ENCODE measurements around the gene FASTK.

The FASTK gene

GRCh38 chr7:151122796-151123157 lies 42.2 kb upstream of the FASTK start:
- no peak overlapping the region for H3K4me3 ChIP-seq
- in situ Hi-C loops (cut with MboI; ENCODE audit: low sequenced_read_pairs): loop anchor here (10.0 kb wide), 1 partner anchor 182 kb away; no protein-coding TSS in a partner anchor
- no peak for DNase-seq (ENCODE audit: low spot score in 2 of 2)
- H3K27me3 ChIP-seq (ENCODE audit: low read depth): no peaks in the 10 kb centered on the region
- H3K9me3 ChIP-seq: no peaks in the 10 kb centered on the region
- H3K36me3 ChIP-seq (replicated peaks): peaks cover 53% of the 10 kb centered on the region
- H3K4me1 ChIP-seq: no peaks in the 10 kb centered on the region

- no peak for DNase-seq (ENCODE audit: low spot score in 2 of 2)
- H3K4me1 ChIP-seq: no peaks in the 10 kb centered on the region
- H3K9me3 ChIP-seq: no peaks in the 10 kb centered on the region
- H3K27me3 ChIP-seq (ENCODE audit: low read depth): no peaks in the 10 kb centered on the region
- in situ Hi-C loops (cut with MboI; ENCODE audit: low sequenced_read_pairs): loop anchor here (10.0 kb wide), 1 partner anchor 183 kb away; no protein-coding TSS in a partner anchor
- peaks cover 50% of the 10 kb centered on the region for H3K36me3 ChIP-seq (replicated peaks)
- no peak overlapping the region for H3K4me3 ChIP-seq
Measured at GRCh38 chr7:151122276-151122675, 41.7 kb upstream of the FASTK start.

GRCh38 chr7:151121380-151122170 lies 41.0 kb upstream of the FASTK start:
- no peaks in the 10 kb centered on the region for H3K4me1 ChIP-seq
- DNase-seq (ENCODE audit: low spot score in 2 of 2): no peak
- H3K9me3 ChIP-seq: no peaks in the 10 kb centered on the region
- in situ Hi-C loops (cut with MboI; ENCODE audit: low sequenced_read_pairs): loop anchor here (10.0 kb wide), 1 partner anchor 183 kb away; no protein-coding TSS in a partner anchor
- H3K27me3 ChIP-seq (ENCODE audit: low read depth): no peaks in the 10 kb centered on the region
- H3K4me3 ChIP-seq: no peak overlapping the region
- H3K36me3 ChIP-seq (replicated peaks): peaks cover 52% of the 10 kb centered on the region

GRCh38 chr7:151120896-151121295 lies 40.3 kb upstream of the FASTK start:
- Histone ChIP-seq H3K4me1 (no peaks in the 10 kb centered on the region), H3K27me3 (ENCODE audit: low read depth) (no peaks in the 10 kb centered on the region), H3K36me3 (replicated peaks) (peaks cover 52% of the 10 kb centered on the region), H3K4me3 (no peak overlapping the region), H3K9me3 (no peaks in the 10 kb centered on the region)
- no peak for DNase-seq (ENCODE audit: low spot score in 2 of 2)
- in situ Hi-C loops (cut with MboI; ENCODE audit: low sequenced_read_pairs): loop anchor here (10.0 kb wide), 1 partner anchor 184 kb away; no protein-coding TSS in a partner anchor

- in situ Hi-C loops (cut with MboI; ENCODE audit: low sequenced_read_pairs): loop anchor here (10.0 kb wide), 1 partner anchor 185 kb away; no protein-coding TSS in a partner anchor
- Histone ChIP-seq H3K4me1 (no peaks in the 10 kb centered on the region), H3K9me3 (no peaks in the 10 kb centered on the region), H3K36me3 (replicated peaks) (peaks cover 48% of the 10 kb centered on the region), H3K27me3 (ENCODE audit: low read depth) (no peaks in the 10 kb centered on the region), H3K4me3 (no peak overlapping the region)
- DNase-seq (ENCODE audit: low spot score in 2 of 2): no peak
Measured at GRCh38 chr7:151119902-151120301, 39.3 kb upstream of the FASTK start.

GRCh38 chr7:151119055-151119415 lies 38.4 kb upstream of the FASTK start:
- H3K36me3 ChIP-seq (replicated peaks): peaks cover 39% of the 10 kb centered on the region
- H3K27me3 ChIP-seq (ENCODE audit: low read depth): no peaks in the 10 kb centered on the region
- no peak for DNase-seq (ENCODE audit: low spot score in 2 of 2)
- H3K4me3 ChIP-seq: no peak overlapping the region
- in situ Hi-C loops (cut with MboI; ENCODE audit: low sequenced_read_pairs): no loop called here
- no peaks in the 10 kb centered on the region for H3K9me3 ChIP-seq
- no peaks in the 10 kb centered on the region for H3K4me1 ChIP-seq

GRCh38 chr7:151118108-151119054 lies 37.8 kb upstream of the FASTK start:
- no peaks in the 10 kb centered on the region for H3K27me3 ChIP-seq (ENCODE audit: low read depth)
- in situ Hi-C loops (cut with MboI; ENCODE audit: low sequenced_read_pairs): no loop called here
- H3K4me3 ChIP-seq: no peak overlapping the region
- peaks cover 37% of the 10 kb centered on the region for H3K36me3 ChIP-seq (replicated peaks)
- no peak for DNase-seq (ENCODE audit: low spot score in 2 of 2)
- H3K9me3 ChIP-seq: no peaks in the 10 kb centered on the region
- no peaks in the 10 kb centered on the region for H3K4me1 ChIP-seq

GRCh38 chr7:151117565-151117964 lies 37.0 kb upstream of the FASTK start:
- H3K36me3 ChIP-seq (replicated peaks): peaks cover 40% of the 10 kb centered on the region
- in situ Hi-C loops (cut with MboI; ENCODE audit: low sequenced_read_pairs): no loop called here
- DNase-seq (ENCODE audit: low spot score in 2 of 2): no peak
- H3K4me1 ChIP-seq: no peaks in the 10 kb centered on the region
- H3K27me3 ChIP-seq (ENCODE audit: low read depth): no peaks in the 10 kb centered on the region
- no peak overlapping the region for H3K4me3 ChIP-seq
- no peaks in the 10 kb centered on the region for H3K9me3 ChIP-seq

GRCh38 chr7:151116603-151117440 lies 36.2 kb upstream of the FASTK start:
- in situ Hi-C loops (cut with MboI; ENCODE audit: low sequenced_read_pairs): no loop called here
- Histone ChIP-seq H3K36me3 (replicated peaks) (peaks cover 40% of the 10 kb centered on the region), H3K4me3 (no peak overlapping the region), H3K9me3 (no peaks in the 10 kb centered on the region), H3K4me1 (no peaks in the 10 kb centered on the region), H3K27me3 (ENCODE audit: low read depth) (no peaks in the 10 kb centered on the region)
- no peak for DNase-seq (ENCODE audit: low spot score in 2 of 2)

GRCh38 chr7:151115836-151116418 lies 35.3 kb upstream of the FASTK start:
- no peaks in the 10 kb centered on the region for H3K4me1 ChIP-seq
- in situ Hi-C loops (cut with MboI; ENCODE audit: low sequenced_read_pairs): no loop called here

GRCh38 chr7:151115121-151115835 lies 34.7 kb upstream of the FASTK start:
- no peak overlapping the region for H3K4me3 ChIP-seq
- in situ Hi-C loops (cut with MboI; ENCODE audit: low sequenced_read_pairs): no loop called here
- no peak for DNase-seq (ENCODE audit: low spot score in 2 of 2)

More at GRCh38 chr7:151115836-151116418, 35.3 kb upstream of the FASTK start:
- Histone ChIP-seq H3K4me3 (no peak overlapping the region), H3K36me3 (replicated peaks) (peaks cover 39% of the 10 kb centered on the region), H3K9me3 (no peaks in the 10 kb centered on the region), H3K27me3 (ENCODE audit: low read depth) (no peaks in the 10 kb centered on the region)
- no peak for DNase-seq (ENCODE audit: low spot score in 2 of 2)

GRCh38 chr7:151114151-151115090 lies 33.8 kb upstream of the FASTK start:
- in situ Hi-C loops (cut with MboI; ENCODE audit: low sequenced_read_pairs): no loop called here
- no peak for DNase-seq (ENCODE audit: low spot score in 2 of 2)

More at GRCh38 chr7:151115121-151115835, 34.7 kb upstream of the FASTK start:
- no peaks in the 10 kb centered on the region for H3K27me3 ChIP-seq (ENCODE audit: low read depth)
- no peaks in the 10 kb centered on the region for H3K4me1 ChIP-seq
- no peaks in the 10 kb centered on the region for H3K9me3 ChIP-seq
- peaks cover 33% of the 10 kb centered on the region for H3K36me3 ChIP-seq (replicated peaks)

More at GRCh38 chr7:151114151-151115090, 33.8 kb upstream of the FASTK start:
- no peaks in the 10 kb centered on the region for H3K27me3 ChIP-seq (ENCODE audit: low read depth)
- H3K4me3 ChIP-seq: no peak overlapping the region
- no peaks in the 10 kb centered on the region for H3K4me1 ChIP-seq
- no peaks in the 10 kb centered on the region for H3K9me3 ChIP-seq
- peaks cover 24% of the 10 kb centered on the region for H3K36me3 ChIP-seq (replicated peaks)
